ENCODE data around the gene ACKR3.
A peak's percentile ranks its signal among the peaks of the same experiment; 100 is the strongest.

ACKR3 gene

GRCh38 chr2:236587861-236588815 lies 18.5 kb downstream of the ACKR3 start:
- no peak for DNase-seq

GRCh38 chr2:236588932-236589592 lies 19.4 kb downstream of the ACKR3 start:
- DNase-seq: no peak

DNA sequence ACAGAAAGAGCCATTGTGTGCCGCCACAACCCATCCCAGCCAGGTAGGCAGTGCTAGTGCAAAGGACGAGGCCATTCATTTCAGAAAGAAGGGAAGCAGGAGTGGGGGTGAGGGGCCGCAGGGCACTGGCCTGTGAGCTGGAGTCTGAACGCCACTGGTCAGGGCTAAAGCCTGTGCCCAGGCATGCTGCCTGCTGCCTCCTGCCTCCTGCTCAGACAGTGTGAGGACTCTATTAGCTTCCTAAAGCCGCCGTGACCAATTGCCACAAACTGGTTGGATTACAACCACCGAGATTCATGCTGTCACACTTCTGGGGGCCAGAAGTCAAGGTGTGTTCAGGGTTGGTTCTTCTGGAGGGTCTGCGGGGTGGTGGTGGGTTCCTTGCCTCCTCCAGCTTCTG lies 21.2 kb downstream of the ACKR3 start:
- no peak for DNase-seq

DNA sequence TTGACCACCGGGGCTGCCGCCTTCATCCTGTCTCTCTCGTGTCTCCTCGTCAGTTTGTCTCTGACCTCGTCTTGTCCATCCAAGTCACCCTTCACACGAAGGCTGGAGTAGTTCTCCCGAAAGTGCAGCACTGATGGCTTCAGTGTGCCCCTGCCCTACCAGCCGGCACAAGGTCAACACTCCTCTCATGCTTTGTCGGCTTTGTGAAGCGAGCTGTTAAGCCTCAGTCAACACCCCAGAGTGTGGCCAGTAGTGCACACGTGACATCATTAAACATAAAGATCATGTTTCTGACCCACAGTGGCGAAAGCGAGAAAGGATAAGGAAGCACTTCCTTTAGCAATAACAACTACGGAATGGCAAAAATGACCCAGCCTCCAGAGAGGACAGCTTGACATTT lies 23.2 kb downstream of the ACKR3 start:
- DNase-seq: no peak

DNA sequence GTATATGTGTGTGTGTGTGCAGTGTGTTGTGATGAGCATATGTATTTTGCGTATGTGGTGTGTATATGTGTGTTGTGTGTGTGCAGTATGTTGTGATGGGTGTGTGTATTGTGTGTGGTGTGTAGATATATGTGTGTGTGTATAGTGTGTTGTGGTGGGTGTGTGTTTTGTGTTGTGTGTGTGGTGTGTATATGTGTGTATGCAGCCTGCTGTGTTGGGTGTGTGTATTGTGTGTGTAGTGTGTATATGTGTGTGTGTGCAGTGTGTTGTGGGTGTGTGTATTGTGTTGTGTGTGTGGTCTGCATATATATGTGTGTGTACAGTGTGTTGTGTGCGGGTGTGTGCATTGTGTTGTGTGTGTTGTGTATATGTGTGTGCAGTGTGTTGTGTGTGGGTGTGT lies 23.9 kb downstream of the ACKR3 start:
- DNase-seq: no peak

- no peak for DNase-seq
These were observed 24.3 kb downstream of the ACKR3 start for GRCh38 chr2:236593956-236594355.

- no peak for DNase-seq
These were observed 28.0 kb downstream of the ACKR3 start for GRCh38 chr2:236597629-236598028.

DNA sequence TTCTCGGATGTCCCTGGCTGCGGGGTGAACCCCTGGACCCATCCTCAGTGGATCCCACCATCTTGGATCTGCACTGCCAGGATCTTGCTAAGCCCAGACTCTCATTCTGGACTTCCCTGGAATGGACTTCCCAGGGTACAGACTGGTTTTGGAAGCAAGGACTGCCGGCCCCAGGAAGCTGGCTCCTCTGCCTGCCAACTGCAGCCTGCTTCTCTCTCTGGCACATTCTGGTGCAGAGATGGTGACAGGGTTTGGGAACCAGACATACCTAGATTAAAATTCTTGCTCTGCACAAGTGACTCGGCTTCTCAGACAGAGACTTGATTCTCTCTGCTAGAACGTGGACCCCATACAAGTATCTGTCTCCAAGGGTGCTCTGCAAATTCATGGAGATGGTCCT lies 29.4 kb downstream of the ACKR3 start:
- no peak for DNase-seq

GRCh38 chr2:236600158-236600557 lies 30.5 kb downstream of the ACKR3 start:
- no peak for DNase-seq

- DNase-seq: no peak
These were observed 31.3 kb downstream of the ACKR3 start for GRCh38 chr2:236600892-236601291.

GRCh38 chr2:236601316-236602202 lies 31.9 kb downstream of the ACKR3 start:
- DNase-seq: no peak

- DNase-seq: no peak
These were observed 33.1 kb downstream of the ACKR3 start for GRCh38 chr2:236602678-236603077.

DNA sequence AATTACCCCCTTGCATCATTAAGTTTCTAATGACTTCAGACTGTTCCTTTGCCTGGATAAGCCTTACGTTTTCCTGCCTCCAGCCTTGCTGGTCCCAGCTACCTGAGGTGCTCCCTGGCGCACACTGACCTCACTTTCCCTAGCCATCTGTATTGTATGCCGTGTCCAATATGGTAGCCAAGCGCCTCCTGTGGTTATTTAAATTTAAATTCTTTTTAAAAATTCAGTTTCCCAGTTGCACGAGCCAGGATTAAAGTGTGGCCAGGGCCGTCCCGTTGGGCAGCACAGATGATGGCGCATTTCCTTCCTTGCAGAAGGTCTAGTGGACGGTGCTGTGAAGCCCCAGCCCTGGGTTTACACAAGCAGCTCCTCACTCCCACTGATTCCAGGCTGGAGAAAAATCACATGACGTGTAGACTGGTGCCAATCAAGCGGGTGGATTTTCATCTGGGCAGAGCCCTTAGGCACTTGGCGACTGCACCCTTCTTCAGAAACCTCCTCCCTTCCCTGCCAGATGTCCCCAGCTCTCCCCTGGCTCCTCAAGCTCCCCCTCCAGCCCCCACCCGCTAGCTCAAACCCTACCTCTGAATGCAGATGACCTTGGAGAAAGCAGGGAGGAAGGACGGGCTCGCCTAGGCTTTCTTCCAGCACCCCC lies 33.9 kb downstream of the ACKR3 start:
- no peak for DNase-seq

GRCh38 chr2:236604575-236605344 lies 35.1 kb downstream of the ACKR3 start:
- peak; percentile 30 to 47 for DNase-seq

DNA sequence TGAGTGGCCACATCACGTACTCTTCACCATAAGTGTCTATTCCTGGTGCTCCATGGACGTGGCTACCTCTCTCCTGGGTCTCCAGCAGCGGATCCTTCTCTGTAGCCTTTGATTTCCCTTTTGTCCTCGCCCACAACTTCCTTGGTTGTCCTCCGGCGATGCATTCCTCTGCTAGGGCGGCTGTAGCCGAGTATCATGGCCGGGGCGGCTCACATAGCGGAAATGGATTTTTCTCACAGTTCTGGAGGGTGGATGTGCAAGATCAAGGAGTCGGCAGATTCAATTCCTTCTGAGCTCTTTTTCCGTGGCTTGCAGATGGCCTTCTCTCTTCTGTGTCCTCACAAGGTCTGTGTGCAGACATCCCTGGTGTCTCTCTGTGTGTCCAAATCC lies 35.7 kb downstream of the ACKR3 start:
- DNase-seq: peak; percentile 24 to 39

- no peak for DNase-seq
These were observed 36.4 kb downstream of the ACKR3 start for GRCh38 chr2:236606023-236606422.

DNA sequence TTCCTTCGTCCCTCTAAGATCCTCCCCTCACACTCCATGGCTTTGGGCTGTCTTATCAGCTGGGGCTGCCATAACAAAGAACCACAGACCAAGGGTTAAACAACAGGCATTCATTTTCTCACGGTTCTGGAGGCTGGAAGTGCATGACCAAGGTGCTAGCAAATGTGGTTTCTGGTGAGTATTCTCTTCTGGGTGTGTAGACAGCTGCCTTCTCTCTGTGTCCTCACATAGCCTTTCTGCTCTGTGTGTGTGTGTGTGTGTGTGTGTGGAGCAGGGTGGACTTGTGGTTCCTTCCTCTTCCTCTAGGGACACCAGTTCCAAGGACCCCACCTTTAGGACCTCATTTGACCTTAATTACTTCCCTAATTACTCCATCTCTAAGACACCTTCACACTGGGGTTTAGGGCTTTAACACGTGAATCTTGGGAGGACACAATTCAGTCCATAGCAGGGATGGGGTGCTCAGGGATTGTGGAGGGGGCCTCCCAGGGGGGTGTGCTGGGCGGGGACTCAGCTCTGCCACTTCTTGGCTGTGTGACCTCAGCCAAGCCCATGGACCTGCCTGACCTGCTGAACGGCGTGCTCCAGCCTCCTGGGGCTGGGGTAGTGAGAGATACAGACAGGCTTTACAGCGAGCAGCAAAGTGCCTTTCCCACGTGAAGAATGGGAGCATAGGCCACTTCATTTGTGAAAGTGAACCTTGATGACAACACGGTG lies 38.0 kb downstream of the ACKR3 start:
- peak; percentile 4 to 24 for DNase-seq

DNA sequence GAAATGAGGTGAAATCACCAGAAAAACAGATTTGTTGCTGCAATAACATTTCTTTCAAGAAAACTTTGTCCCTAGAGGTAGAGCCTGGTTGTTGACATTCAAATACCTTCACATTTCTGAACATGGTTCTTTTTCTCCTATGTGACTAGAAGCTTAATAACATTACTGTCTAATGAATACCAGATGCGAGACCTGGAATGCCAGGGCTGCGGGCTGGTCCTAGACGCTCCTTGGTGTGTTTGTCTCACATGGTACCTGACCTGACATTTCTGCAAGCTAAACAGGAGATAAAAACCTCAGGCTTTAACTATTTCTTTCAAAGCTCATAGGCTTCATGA lies 38.5 kb downstream of the ACKR3 start:
- no peak for DNase-seq

- no peak for DNase-seq
These were observed 39.1 kb downstream of the ACKR3 start for GRCh38 chr2:236608710-236609109.

DNA sequence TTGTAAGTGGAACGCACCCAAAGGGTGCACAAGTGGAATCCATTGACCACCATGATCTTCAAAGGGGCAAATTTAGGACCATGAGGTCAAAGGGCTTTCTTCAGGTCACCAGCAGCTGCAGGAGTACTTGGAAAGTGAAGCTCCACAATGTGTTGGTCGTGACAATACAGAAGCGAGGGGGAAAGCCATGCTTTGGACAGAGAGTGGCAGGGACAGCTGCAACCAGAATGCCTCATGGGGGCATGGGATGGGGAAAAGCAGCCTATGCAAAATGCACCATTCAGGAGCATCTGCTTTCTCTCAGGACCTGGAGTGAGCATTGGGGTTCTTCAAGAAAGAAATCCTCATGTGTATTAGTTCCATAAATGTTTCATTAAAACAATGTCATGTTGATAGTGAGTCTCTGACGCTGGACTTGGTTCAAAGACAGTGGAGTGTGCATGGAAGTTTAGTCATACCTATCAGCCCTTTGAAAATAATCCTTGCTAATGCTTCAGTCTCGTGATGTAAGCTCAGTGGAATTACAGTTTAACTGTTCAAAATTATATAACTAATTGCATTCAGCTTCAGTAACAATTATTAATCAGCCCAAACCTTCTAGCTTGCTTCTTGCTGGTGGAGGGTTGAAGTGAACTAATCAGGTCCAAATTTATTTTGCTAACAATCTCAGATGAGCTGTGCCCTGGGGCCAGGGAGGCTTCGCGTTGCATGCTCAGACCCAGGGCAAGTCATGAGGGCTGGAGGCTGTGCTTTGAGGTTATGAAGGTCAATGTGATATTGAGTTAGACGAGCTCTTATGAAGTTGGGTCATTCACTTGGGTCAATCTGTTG lies 41.6 kb downstream of the ACKR3 start:
- DNase-seq: no peak

Data from inflammatory macrophage (primary cell).